Head of caudate nucleus (tissue), 42 donors: ENCODE results near the gene WSCD2.

Source experiments
- DNase-seq, 42 donors: peaks; one replicate each; pipeline versions ENCODE4 v3.0.0 to v3.0.0-alpha.2; 2020 to 2021; ENCODE audit warnings: mixed read lengths in 7 of 42
- intact Hi-C: fragments of 100-400 bp; cut with DNase I; formaldehyde crosslinking; loops from one replicate; pipeline ENCODE4 v1.15.0; 2022

WSCD2 gene

DNA sequence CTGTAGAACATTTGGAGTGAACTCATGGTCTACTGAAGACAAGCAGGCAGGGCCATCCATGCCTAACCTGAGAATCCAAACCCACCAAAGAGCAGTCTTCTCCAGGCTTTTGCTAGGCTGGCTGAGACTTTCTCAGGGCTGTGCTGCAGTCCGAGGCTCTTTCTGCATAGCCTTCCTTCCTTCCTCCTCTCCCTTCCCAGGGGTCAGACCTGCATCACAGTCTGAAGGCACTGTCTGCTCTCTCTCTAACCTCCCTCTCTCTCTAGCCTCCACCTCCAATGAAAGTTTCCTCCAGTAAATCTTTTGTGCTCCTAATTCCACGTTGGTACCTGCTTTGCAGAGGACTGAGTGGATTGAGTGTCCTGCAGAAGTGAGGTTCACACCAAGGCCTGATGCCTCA lies 6.4 kb upstream of the WSCD2 start:
- no peak for DNase-seq
- intact Hi-C loops, result no loop called here

DNA sequence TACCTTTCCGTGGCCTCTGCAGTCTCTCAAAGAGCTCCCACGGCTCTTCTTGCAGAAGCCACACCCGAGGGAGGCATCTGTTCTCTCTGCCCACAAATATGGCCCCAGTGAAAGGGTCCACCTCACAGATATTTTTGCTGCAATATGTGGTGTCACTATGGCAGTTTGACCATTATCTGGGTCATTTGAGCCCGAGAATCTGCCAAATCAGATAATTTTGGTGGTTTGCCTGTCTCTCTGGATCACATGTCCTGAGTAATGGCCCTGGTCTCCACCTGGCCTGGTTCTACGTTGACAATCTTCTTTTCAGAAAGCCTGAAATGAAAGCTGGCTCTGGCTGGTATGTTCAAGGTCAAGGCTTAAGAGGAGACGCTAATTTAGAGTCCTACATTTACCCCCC lies 5.7 kb upstream of the WSCD2 start:
- intact Hi-C loops, result no loop called here

DNA sequence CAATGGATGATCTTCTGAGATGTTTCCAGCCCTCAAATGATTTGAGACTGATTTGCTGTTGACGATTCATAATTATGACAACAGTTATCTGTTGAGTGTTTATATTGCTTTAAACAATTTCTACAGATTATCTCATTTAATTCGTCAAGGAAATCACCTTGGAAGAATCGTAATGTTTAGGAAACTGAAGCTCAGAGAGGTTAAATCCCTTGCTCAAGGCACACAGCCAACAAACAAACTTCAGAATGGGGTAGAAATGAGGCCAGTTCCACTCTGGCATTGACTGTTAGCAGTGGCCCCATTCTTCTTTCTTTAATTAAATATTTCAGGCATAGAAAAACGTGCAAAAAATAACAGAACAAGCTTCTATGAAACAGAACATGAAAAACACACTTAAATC lies 4.0 kb upstream of the WSCD2 start:
- DNase-seq, result no peak
- intact Hi-C loops, result no loop called here

More for the DNA sequence above, 5.7 kb upstream of the WSCD2 start:
- DNase-seq, result no peak

DNA sequence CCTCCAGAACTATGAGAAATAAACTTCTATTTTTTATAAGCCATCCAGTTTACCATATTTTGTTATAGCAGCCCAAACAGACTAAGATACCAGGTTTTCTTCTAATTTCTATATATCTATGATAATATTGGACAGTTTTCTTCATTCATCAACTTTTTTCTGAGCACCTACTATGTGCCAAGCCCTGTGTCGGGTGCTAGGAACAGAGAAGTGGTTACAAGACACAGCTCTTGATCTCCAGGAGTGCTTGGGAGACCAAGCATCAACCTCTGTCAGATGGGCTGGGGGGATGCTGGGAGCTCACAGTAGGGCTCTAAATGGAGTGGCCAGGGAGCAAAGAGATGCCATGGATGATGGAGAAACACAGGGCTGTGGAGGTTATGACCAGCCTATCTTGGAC lies 2.9 kb upstream of the WSCD2 start:
- no peak for DNase-seq
- intact Hi-C loops, result no loop called here

DNA sequence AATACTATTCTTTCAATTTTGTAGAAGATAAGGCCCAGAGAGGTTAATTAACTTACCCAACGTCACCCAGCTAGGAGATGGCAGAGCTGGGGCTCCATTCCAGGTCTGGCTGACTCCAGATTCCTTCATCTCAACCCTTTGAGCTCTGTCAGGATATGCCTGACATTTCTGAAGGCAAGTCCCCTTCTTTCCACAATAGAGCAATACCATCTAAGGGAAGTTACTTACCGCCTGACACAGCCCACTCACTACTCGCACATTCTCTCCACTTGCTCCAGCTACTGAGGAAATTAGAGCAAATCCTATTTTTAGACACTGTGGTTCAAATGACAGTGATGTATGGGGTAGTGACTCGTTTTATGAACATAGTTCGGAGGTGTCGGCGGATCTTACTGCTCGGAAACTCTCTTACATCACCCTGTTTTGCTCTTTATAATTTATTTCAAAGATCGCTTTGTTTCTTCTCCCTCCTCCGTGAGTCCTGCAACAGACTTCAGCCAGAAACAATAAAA lies 2.0 kb upstream of the WSCD2 start:
- intact Hi-C loops, result no loop called here
- peak in 38 of 42 donors; percentile 12 to 86 (median 54) for DNase-seq

DNA sequence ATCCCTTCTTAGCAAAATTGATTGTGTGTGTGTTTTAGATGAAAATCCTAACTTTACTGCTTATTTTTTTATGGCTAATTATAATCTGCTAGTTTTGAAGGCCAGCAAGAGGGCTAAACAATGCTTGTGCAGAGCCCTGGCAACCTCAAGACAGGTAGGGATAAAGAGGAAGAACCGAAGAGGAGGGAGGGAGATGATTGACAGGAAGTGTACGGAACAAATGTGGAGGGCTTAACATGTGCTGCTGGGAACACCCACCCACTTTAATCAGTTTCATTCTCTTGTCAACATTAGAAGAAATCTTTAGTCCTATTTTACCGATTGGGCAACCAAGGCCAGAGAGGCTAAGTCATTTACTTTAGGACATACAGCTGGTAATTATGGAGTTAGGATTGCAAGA lies 1.4 kb upstream of the WSCD2 start:
- peak in 3 of 42 donors; percentile 39 to 41 (median 40) for DNase-seq
- intact Hi-C loops, result no loop called here

DNA sequence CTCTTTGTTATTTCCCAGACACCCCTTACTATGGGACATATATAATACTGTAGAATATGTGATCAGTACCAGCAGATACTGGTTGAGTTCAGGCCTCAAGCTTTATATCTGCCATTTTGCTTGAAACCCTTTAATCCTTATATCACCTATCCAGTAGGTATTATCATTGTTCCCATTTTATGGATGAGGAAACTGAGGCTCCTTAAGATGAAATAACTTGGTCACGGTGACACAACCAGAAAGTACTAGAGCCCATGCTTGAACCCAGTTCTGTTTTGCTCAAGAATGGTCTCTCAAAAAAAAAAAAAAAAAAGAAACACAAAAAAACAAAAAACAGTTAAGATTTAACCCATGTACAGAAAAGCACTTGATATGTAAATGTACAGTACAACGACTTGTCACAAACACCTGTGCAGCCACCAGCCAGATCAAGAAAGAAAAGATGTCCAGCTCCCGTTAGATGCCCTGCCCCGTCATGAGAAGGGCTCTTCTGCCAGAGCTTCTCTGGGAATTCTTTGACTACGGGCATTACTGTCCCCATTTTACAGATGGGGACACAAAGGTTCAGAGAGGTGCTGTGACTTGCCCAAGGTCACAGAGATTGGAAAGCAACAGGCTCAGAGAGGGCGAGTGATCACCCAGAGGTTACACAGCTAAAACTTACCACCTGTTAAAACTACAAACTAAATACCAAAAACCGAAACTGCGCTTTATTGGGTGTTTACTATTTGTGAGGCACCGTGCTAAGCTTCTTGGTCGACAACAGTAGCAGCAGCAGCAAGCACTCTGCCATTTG lies 669 bp upstream of the WSCD2 start:
- no peak for DNase-seq
- intact Hi-C loops, result no loop called here

DNA sequence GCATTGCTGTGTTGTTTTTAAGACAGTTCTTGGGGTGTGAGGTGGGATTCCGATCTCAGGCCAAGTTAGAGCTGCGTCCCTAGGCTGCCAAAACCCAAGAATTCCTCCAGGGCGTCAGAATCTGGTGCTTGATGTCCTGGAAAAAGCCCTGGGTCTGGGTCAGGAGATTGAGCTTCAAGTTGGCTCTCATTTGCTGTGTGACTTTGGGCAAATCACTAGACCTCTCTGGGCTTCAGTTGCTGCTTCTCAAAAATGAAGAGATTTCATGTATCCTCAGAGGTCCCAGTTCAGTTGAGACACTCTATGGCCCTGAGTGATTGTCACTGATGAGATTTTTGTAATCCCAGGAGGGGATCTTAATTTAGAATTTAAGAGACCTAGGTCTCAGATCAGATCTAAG lies 1.9 kb downstream of the WSCD2 start:
- no peak for DNase-seq
- intact Hi-C loops, result no loop called here

DNA sequence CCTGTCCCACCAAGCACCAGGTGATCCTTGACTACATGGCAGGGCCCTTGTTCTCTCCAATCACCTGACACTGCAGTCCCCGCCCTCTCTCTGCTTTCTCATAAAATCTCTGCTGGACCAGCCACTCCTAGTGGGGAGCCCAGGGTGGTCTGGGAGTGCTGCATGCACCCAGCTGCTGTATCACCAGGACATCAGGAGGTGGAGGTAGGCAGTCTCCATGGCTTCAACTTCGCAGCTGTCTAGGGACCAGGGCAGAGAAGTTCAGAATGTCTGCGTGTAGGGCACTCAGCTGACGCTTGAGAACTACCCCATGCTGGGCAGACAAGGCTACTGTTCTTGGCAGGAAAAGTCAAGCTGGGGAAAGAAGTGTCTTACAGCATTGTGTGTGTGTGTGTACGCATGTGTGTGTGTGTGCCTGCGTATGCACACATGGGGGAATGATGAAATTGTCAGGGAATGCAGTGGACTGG lies 2.6 kb downstream of the WSCD2 start:
- intact Hi-C loops, result no loop called here
- peak in 29 of 42 donors; percentile 13 to 73 (median 34) for DNase-seq

DNA sequence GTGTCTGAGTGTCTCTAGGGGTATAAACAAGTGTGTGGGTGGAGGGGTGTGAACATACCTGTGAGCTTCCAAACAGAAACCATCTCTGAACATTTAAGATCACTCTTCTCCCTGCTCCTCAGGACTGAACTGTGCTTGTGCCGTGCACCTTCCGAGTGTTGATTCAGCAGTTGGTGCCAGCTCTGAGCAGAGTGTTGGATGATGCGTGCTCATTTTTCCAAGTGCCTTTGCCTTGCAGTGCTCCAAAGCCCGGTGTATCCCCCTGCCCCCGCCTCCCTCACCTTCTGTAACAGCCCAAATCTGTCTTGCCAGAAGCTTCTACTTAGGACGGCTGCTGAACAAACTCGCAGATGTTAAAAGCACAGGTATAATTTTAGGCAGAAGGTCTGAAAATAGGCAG lies 4.4 kb downstream of the WSCD2 start:
- intact Hi-C loops, result no loop called here
- peak in 37 of 42 donors; percentile 17 to 77 (median 49) for DNase-seq

DNA sequence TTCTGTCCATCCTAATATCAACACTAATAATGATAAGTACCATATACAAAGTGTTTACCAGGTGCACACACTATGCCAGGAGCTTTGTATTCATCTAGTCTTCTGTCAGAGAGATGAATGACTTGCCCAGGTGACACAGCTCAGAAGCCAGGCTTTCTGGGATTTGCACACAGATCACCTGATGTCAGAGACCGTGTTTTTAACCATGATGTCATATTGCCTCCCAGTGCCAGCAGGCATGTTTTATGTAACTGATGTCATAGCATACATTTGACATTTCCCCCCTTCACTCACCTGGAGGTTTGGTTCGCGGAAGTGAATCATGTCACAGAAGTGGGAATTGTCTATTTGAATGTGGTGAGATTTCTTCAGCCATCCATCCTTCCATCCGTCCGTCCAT lies 5.7 kb downstream of the WSCD2 start:
- DNase-seq, result no peak
- intact Hi-C loops, result no loop called here

DNA sequence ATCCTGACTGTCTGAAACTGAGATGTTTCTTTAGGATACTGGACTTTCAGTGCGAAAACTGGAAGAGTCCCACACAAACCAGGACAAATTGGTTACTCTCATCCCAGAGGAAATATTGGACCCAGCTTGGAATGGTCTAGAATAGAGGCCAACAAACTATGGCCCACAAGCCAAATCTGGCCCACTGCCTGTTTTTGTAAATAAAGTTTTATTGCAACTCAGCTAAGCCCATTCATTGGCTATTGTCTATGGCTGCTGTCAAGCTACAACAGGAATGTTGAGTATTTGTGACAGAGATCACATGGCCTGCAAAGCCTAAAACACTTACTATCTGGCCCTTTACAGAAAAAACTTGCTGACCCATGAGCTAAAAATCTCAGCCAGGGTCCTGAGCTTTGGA lies 6.5 kb downstream of the WSCD2 start:
- intact Hi-C loops, result no loop called here

DNA sequence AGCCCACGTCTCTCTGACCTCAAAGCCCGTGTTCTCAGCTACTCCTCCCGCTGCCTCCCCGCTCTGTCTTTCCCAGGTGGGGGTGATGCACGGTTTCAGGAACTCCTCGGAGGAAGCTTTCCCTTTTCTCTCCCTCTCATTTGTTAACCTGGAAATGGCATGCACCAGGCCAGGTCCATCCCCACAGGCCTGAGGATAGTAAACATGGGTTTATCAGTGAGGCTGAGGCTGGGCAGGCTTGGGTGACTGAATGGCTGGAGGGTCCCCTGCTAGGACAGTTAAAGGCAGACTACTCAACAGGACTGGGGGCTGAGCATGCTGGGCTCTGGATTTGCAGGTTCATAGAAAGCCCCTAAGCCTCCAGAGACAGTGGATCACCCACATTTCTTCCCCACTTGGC lies 7.6 kb downstream of the WSCD2 start:
- intact Hi-C loops, result no loop called here
- peak in 10 of 42 donors; percentile 14 to 55 (median 29) for DNase-seq

More for the DNA sequence above, 6.5 kb downstream of the WSCD2 start:
- no peak for DNase-seq

DNA sequence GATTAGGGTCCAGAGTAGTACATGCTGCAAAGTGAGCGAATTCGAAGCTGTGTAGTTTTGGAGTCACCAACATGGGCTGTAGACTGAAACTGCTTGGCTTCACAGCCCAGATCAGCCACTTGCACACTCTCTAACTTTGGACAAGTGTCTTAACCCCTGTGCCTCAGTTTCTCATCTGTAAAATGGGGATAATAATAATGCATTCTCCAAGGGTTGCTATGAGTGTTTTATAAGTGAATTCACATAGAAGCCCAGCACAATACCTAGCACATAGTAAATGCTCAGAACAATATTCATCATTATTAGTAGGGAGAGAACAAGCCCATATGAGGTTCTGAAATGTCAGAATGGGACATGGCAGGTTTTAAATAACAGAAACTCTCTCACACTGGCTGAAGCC lies 10.4 kb downstream of the WSCD2 start:
- intact Hi-C loops, result no loop called here
- DNase-seq, result no peak

DNA sequence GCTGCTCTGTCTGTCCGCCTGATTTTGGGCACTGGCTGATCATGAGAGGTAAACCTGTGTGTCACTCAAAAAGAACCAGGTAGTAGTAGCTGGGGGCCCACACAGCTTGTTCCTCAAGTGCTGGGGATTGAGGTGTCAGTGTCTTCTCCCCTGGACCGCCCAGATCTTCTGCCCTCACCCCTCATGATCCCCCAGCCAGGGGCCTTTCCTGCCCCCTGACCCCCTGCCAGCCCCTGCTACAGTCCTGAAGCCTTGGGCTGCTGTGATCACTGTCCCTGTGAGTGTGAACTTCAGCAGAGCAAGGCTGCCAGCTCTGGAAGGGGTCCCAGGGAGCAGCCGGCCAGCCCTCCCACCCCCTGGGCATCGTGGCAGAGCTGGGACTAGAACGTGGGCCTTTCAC lies 11.4 kb downstream of the WSCD2 start:
- intact Hi-C loops, result no loop called here
- no peak for DNase-seq

DNA sequence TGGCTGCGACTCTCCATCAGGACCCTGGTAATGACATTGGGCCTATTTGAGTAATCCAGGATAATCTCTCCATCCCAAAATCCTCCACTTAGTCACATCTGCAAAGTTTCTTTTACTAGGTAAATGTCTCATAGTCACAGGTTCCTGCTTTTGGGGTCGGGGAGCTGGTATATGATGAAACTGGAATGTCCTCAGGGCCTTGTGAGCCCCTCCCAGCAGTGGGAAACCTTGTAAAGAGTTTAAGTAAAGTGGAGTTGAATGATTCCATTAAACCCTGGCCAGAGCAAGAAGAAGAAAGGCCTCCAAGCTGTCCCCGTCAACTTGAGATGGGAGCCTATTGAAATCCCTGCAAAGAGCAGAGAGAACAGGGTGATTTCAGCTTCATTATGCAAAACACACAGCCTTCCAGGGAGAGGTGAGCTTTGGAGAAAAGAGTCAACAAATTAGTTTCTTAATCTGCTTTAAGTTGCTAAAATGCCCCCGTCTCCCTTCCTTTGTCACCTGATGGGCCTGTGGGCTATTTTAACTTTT lies 12.6 kb downstream of the WSCD2 start:
- intact Hi-C loops, result no loop called here
- no peak for DNase-seq

DNA sequence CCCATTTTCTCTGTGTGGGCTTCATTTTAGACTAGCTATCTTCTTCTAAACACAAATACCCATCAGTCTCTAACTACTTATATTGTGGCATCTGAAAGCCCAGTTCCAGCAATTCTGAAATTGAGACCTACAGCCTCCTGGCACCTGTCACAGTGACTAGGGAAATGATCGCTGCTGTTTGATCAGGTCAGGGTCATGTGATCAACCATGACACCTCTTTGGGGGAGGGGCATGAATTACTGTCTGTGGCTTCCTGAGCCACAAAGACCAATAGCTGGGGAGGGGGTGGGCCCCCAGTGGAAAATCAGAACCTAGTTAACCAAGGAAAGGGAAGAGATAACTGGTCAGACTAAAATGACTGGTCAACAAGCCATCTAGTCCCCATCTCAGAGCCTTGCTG lies 14.1 kb downstream of the WSCD2 start:
- DNase-seq, result no peak
- intact Hi-C loops, result no loop called here

DNA sequence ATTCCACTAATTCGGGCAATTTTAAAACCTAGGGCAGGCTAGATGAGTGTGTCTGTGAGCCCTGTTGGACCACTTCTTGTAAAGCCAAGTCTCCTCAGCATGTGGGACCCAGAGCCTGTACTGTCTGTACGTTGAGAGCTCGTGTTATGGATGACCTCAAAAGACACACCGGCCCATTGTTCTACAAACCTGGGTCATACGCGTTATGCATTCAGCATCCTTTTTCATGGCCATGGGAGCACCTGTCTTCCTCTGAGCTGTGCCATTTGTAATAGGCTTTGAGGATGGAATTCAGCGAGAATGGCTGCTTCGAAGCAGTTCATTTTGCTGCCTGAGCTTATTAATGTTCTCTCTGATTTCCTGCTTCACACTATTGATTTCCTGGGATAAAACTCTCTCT lies 15.0 kb downstream of the WSCD2 start:
- intact Hi-C loops, result no loop called here
- peak in 1 of 42 donors; percentile 16 for DNase-seq

DNA sequence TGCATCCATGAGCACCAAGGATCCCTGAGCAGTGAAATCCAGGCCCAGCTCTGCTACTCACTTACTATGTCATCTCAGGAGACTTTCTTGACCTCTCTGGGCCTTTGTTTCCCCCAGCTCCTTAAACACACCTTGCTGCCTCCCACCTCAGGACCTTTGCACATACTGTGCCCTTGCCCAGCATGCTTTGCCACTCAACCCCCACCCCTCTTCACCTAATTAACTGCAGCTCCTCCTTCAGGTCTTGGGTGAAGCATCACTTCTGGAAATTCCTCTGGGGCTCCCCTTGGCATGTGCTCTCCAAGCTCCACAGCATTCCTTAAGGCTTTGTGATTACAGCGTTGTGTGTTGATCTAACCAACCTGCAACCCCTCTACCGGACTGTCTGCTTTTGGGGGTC lies 15.9 kb downstream of the WSCD2 start:
- intact Hi-C loops, result no loop called here
- no peak for DNase-seq

DNA sequence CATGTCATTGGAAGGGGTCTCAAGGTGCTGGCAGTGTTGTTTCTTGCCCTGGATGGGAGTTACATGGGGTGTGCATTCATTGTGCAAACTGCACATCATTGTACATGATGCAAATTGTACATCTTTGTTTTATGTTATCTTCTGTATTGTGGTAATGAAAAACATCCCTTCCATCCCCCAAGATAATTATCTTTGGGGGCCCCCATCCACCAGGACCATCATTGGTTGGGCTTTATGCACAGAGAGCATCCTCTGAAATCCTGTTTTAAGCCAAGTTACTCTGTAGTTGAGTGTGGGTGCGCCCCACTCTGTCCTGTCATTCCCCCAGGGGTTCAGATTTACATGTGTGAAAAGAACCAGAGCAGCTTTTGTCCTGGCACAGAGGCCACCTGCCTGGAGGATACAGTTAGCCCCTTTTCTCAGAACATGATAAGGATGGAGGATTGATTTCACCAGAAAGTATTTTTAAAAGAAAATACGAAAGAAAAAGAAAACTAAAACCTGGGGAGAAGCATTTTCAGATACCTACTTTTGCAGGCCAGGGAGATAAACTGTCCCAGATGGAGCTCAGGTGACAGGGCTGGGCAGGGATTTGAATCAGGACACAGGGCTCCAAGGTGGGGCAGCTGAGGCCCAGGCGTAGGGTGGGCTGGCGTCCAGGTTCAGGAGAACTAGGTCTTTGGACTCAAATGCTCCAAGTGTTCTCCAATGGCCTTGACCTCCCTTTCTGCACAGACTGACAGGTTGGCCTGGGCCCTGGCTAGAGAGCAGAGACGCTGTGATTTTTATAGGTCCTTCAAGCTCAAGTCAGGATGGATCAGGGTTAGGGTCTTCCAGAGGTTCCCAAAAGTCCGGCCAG lies 17.2 kb downstream of the WSCD2 start:
- intact Hi-C loops, result no loop called here
- no peak for DNase-seq
